Suprapubic skin (tissue), 4 donors: ENCODE measurements around the gene UBR2.

Source experiments
- EP300 ChIP-seq: sonication (generic); formaldehyde crosslinking; IDR thresholded peaks from one replicate; pipeline ENCODE4 v1.6.1; 2017; ENCODE audit warnings: antibody characterized with exemption
- POLR2A ChIP-seq, 2 donors: fragments of 450-650 bp; IDR thresholded peaks; one replicate each; pipeline ENCODE4 v1.6.1; 2017; ENCODE audit warnings: antibody characterized with exemption in 2 of 2, mild to moderate bottlenecking in 2 of 2, moderate library complexity in 2 of 2
- POLR2AphosphoS5 ChIP-seq, 3 donors: sonication (generic); formaldehyde crosslinking; IDR thresholded peaks; one replicate each; pipeline ENCODE4 v1.6.1; 2017; ENCODE audit warnings: antibody characterized with exemption in 3 of 3
- TF ChIP-seq, protein P1 (sequence below), 2 donors: fragments of 200-600 bp in 1 of 2; fragments of 450-650 bp in 1 of 2; sonication (generic) in 1 of 2; IDR thresholded peaks; one replicate each; pipeline ENCODE4 v1.5.1; 2016 to 2019; ENCODE audit warnings: antibody characterized with exemption in 2 of 2, mild to moderate bottlenecking in 1 of 2, moderate library complexity in 1 of 2

GRCh38 chr6:42652024-42652746, 88.4 kb downstream of the UBR2 start:
- no peak for TF ChIP-seq EP300
- TF ChIP-seq, protein P1, sequence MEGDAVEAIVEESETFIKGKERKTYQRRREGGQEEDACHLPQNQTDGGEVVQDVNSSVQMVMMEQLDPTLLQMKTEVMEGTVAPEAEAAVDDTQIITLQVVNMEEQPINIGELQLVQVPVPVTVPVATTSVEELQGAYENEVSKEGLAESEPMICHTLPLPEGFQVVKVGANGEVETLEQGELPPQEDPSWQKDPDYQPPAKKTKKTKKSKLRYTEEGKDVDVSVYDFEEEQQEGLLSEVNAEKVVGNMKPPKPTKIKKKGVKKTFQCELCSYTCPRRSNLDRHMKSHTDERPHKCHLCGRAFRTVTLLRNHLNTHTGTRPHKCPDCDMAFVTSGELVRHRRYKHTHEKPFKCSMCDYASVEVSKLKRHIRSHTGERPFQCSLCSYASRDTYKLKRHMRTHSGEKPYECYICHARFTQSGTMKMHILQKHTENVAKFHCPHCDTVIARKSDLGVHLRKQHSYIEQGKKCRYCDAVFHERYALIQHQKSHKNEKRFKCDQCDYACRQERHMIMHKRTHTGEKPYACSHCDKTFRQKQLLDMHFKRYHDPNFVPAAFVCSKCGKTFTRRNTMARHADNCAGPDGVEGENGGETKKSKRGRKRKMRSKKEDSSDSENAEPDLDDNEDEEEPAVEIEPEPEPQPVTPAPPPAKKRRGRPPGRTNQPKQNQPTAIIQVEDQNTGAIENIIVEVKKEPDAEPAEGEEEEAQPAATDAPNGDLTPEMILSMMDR (IDR thresholded peaks at IDR 0.05), result no peak
- no peak for TF ChIP-seq POLR2AphosphoS5 (IDR thresholded peaks at IDR 0.05)
- TF ChIP-seq POLR2A (IDR thresholded peaks at IDR 0.05), result no peak
